ENCODE data around the gene C1orf210.

C1orf210 gene

DNA sequence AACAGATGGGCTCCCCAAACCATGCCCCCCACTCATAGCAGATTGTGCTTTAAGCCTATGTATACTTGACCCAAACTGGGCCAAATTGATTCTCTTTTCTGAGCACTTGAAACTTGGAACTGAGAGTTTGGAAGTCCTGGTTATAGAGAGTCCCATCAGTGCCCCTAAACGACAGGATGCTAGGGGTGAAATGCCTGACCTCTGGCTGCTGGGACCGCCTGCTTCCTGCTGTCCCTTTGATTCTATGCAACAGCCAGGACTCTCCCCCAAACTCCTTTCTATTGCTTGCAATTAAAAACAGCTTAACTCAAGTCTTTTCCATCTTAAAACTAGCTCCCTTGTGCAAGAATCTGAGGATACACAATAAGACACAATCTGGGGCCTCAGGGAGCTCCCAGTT lies 4.7 kb downstream of the C1orf210 start:
- H3K36me3 ChIP-seq (replicated peaks; ENCODE audit: low read depth, low read length), result no peaks in the 10 kb centered on the region
- H3K4me2 ChIP-seq (ENCODE audit: low read length), result no peak overlapping the region
- H3K9ac ChIP-seq (ENCODE audit: low read length), result no peak overlapping the region
- no peaks in the 10 kb centered on the region for H3K4me1 ChIP-seq (ENCODE audit: low read length)
- H3K79me2 ChIP-seq (ENCODE audit: low read length), result no peaks in the 10 kb centered on the region
- no peaks in the 10 kb centered on the region for H3K27me3 ChIP-seq (ENCODE audit: low read depth, low read length)
- no peaks in the 10 kb centered on the region for H3K9me3 ChIP-seq (ENCODE audit: insufficient read depth, low read length)
- no peak overlapping the region for H3K27ac ChIP-seq (ENCODE audit: low read length)
- H4K20me1 ChIP-seq (ENCODE audit: insufficient read depth, low read length), result no peaks in the 10 kb centered on the region
- no peak overlapping the region for H3K4me3 ChIP-seq (ENCODE audit: low read length)
- no peak for TF ChIP-seq EZH2phosphoT487 (IDR thresholded peaks at IDR 0.05; ENCODE audit: low read depth)
- TF ChIP-seq, protein P1, sequence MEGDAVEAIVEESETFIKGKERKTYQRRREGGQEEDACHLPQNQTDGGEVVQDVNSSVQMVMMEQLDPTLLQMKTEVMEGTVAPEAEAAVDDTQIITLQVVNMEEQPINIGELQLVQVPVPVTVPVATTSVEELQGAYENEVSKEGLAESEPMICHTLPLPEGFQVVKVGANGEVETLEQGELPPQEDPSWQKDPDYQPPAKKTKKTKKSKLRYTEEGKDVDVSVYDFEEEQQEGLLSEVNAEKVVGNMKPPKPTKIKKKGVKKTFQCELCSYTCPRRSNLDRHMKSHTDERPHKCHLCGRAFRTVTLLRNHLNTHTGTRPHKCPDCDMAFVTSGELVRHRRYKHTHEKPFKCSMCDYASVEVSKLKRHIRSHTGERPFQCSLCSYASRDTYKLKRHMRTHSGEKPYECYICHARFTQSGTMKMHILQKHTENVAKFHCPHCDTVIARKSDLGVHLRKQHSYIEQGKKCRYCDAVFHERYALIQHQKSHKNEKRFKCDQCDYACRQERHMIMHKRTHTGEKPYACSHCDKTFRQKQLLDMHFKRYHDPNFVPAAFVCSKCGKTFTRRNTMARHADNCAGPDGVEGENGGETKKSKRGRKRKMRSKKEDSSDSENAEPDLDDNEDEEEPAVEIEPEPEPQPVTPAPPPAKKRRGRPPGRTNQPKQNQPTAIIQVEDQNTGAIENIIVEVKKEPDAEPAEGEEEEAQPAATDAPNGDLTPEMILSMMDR (IDR thresholded peaks at IDR 0.05; ENCODE audit: low read depth, low read length), result no peak
- no peak overlapping the region for H2AFZ ChIP-seq (ENCODE audit: low read depth, low read length)

DNA sequence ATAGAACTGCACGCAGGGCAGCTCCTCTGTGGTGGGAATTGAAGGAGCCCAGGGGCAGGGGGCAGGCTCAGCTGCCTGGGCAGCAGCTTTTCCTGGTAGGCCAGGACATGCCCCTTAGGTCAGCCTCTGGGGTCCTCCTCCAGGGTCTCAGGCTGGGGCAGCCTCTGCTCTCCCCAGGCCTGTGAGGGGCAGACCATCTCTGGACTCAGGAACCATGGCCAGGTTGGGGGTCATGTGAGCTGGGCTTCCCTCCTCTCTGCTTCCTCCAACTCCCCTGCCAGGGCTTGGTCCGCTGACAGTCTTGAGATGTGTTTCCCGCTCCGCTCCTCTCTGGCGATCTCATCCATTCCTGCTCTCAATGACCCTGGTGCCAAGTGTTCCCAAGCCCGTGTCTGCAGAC lies 5.7 kb downstream of the C1orf210 start:
- no peaks in the 10 kb centered on the region for H3K4me1 ChIP-seq (ENCODE audit: low read length)
- no peaks in the 10 kb centered on the region for H3K9me3 ChIP-seq (ENCODE audit: insufficient read depth, low read length)
- no peak overlapping the region for H3K9ac ChIP-seq (ENCODE audit: low read length)
- no peaks in the 10 kb centered on the region for H3K27me3 ChIP-seq (ENCODE audit: low read depth, low read length)
- H3K36me3 ChIP-seq (replicated peaks; ENCODE audit: low read depth, low read length), result no peaks in the 10 kb centered on the region
- no peak overlapping the region for H3K27ac ChIP-seq (ENCODE audit: low read length)
- no peaks in the 10 kb centered on the region for H3K79me2 ChIP-seq (ENCODE audit: low read length)
- no peak overlapping the region for H3K4me2 ChIP-seq (ENCODE audit: low read length)
- no peak overlapping the region for H3K4me3 ChIP-seq (ENCODE audit: low read length)
- no peaks in the 10 kb centered on the region for H4K20me1 ChIP-seq (ENCODE audit: insufficient read depth, low read length)
- H2AFZ ChIP-seq (ENCODE audit: low read depth, low read length), result no peak overlapping the region
- no peak for TF ChIP-seq EZH2phosphoT487 (IDR thresholded peaks at IDR 0.05; ENCODE audit: low read depth)
- TF ChIP-seq, protein P1 (IDR thresholded peaks at IDR 0.05; ENCODE audit: low read depth, low read length), result no peak

- no peaks in the 10 kb centered on the region for H3K27me3 ChIP-seq (ENCODE audit: low read depth, low read length)
- no peak overlapping the region for H3K4me2 ChIP-seq (ENCODE audit: low read length)
- H3K4me3 ChIP-seq (ENCODE audit: low read length), result no peak overlapping the region
- no peak overlapping the region for H3K9ac ChIP-seq (ENCODE audit: low read length)
- no peaks in the 10 kb centered on the region for H3K36me3 ChIP-seq (replicated peaks; ENCODE audit: low read depth, low read length)
- H4K20me1 ChIP-seq (ENCODE audit: insufficient read depth, low read length), result no peaks in the 10 kb centered on the region
- H3K4me1 ChIP-seq (ENCODE audit: low read length), result no peaks in the 10 kb centered on the region
- H3K27ac ChIP-seq (ENCODE audit: low read length), result no peak overlapping the region
- H3K9me3 ChIP-seq (ENCODE audit: insufficient read depth, low read length), result no peaks in the 10 kb centered on the region
- H3K79me2 ChIP-seq (ENCODE audit: low read length), result no peaks in the 10 kb centered on the region
- H2AFZ ChIP-seq (ENCODE audit: low read depth, low read length), result no peak overlapping the region
- TF ChIP-seq, protein P1 (IDR thresholded peaks at IDR 0.05; ENCODE audit: low read depth, low read length), result no peak
- no peak for TF ChIP-seq EZH2phosphoT487 (IDR thresholded peaks at IDR 0.05; ENCODE audit: low read depth)
Observed at GRCh38 chr1:43279161-43279560, 6.2 kb downstream of the C1orf210 start.

- Histone ChIP-seq H3K36me3 (replicated peaks; ENCODE audit: low read depth, low read length) (no peaks in the 10 kb centered on the region), H3K27me3 (ENCODE audit: low read depth, low read length) (no peaks in the 10 kb centered on the region), H3K79me2 (ENCODE audit: low read length) (no peaks in the 10 kb centered on the region), H3K4me2 (ENCODE audit: low read length) (no peak overlapping the region), H3K4me3 (ENCODE audit: low read length) (no peak overlapping the region), H4K20me1 (ENCODE audit: insufficient read depth, low read length) (no peaks in the 10 kb centered on the region), H3K9me3 (ENCODE audit: insufficient read depth, low read length) (no peaks in the 10 kb centered on the region), H2AFZ (ENCODE audit: low read depth, low read length) (no peak overlapping the region), H3K9ac (ENCODE audit: low read length) (no peak overlapping the region), H3K27ac (ENCODE audit: low read length) (no peak overlapping the region), H3K4me1 (ENCODE audit: low read length) (no peaks in the 10 kb centered on the region)
- no peak for TF ChIP-seq EZH2phosphoT487 (IDR thresholded peaks at IDR 0.05; ENCODE audit: low read depth)
- TF ChIP-seq, protein P1 (IDR thresholded peaks at IDR 0.05; ENCODE audit: low read depth, low read length), result no peak
Observed at GRCh38 chr1:43277116-43277876, 8.1 kb downstream of the C1orf210 start.
